ENCODE data around the gene ARHGEF9. TPM values are rescaled to one million over a fixed set of nuclear protein-coding genes. Genes with fewer than 3 reads are reported as not detected.

ARHGEF9 gene
- total RNA-seq, 2 experiments from 2014 or later: 19.1 to 19.5 TPM

- Histone ChIP-seq H3K4me1 (ENCODE audit: insufficient read depth, low read length) (peaks cover 11% of the 10 kb centered on the region), H3K27me3 (ENCODE audit: control insufficient read depth in 1 of 2, insufficient read depth in 2 of 2, low read length in 2 of 2) (no peaks in the 10 kb centered on the region), H3K9me3 (ENCODE audit: control insufficient read depth in 1 of 2, insufficient read depth in 1 of 2, low read length in 2 of 2) (no peaks in the 10 kb centered on the region), H3K27ac (ENCODE audit: low read depth in 1 of 2, low read length in 2 of 2) (no peak overlapping the region), H3K36me3 (ENCODE audit: insufficient read depth, low read length) (no peaks in the 10 kb centered on the region), H3K4me3 (ENCODE audit: low read length) (no peak overlapping the region)
- peak overlapping the region; percentile 54 for H3K4me3 Mint-ChIP-seq
- CTCF ChIA-PET: no interaction called here
- H3K4me1 Mint-ChIP-seq (ENCODE audit: low read depth): peaks cover 51% of the 10 kb centered on the region
- H3K27ac Mint-ChIP-seq: no peak overlapping the region
- no peak for DNase-seq
- H3K27me3 Mint-ChIP-seq: no peaks in the 10 kb centered on the region
- no peaks in the 10 kb centered on the region for H3K9me3 Mint-ChIP-seq
- intact Hi-C loops (cut with DNase I, micrococcal nuclease): loop anchor here (5.0 to 10.0 kb wide), 2 partner anchors 189 to 1783 kb away; partner anchors contain the start of gene LAS1L (in 2 of the 2)
- POLR2A ChIA-PET: no interaction called here
- no peak for ATAC-seq (ENCODE audit: poor library complexity)
- peaks cover 11% of the 10 kb centered on the region for H3K36me3 Mint-ChIP-seq (ENCODE audit: low read depth)
- no peak for TF ChIP-seq CTCF (IDR thresholded peaks at IDR 0.05)
Observed at GRCh38 chrX:63751481-63751880, 33.5 kb downstream of the ARHGEF9 start.

GRCh38 chrX:63750811-63751210 lies 34.2 kb downstream of the ARHGEF9 start:
- peaks cover 58% of the 10 kb centered on the region for H3K4me1 Mint-ChIP-seq (ENCODE audit: low read depth)
- no peak for TF ChIP-seq CTCF (IDR thresholded peaks at IDR 0.05)
- Histone ChIP-seq H3K4me3 (ENCODE audit: low read length) (no peak overlapping the region), H3K36me3 (ENCODE audit: insufficient read depth, low read length) (no peaks in the 10 kb centered on the region), H3K27ac (ENCODE audit: low read depth in 1 of 2, low read length in 2 of 2) (no peak overlapping the region), H3K9me3 (ENCODE audit: control insufficient read depth in 1 of 2, insufficient read depth in 1 of 2, low read length in 2 of 2) (no peaks in the 10 kb centered on the region), H3K27me3 (ENCODE audit: control insufficient read depth in 1 of 2, insufficient read depth in 2 of 2, low read length in 2 of 2) (no peaks in the 10 kb centered on the region), H3K4me1 (ENCODE audit: insufficient read depth, low read length) (peaks cover 15% of the 10 kb centered on the region)
- no peaks in the 10 kb centered on the region for H3K27me3 Mint-ChIP-seq
- H3K36me3 Mint-ChIP-seq (ENCODE audit: low read depth): peaks cover 11% of the 10 kb centered on the region
- ATAC-seq (ENCODE audit: poor library complexity): no peak
- intact Hi-C loops (cut with DNase I, micrococcal nuclease): loop anchor here (5.0 to 10.0 kb wide), 2 partner anchors 189 to 1784 kb away; partner anchors contain the start of gene LAS1L (in 2 of the 2)
- no peak overlapping the region for H3K4me3 Mint-ChIP-seq
- no peak for DNase-seq
- H3K9me3 Mint-ChIP-seq: no peaks in the 10 kb centered on the region
- H3K27ac Mint-ChIP-seq: no peak overlapping the region
- ChIA-PET POLR2A (no interaction called here), CTCF (no interaction called here)

DNA sequence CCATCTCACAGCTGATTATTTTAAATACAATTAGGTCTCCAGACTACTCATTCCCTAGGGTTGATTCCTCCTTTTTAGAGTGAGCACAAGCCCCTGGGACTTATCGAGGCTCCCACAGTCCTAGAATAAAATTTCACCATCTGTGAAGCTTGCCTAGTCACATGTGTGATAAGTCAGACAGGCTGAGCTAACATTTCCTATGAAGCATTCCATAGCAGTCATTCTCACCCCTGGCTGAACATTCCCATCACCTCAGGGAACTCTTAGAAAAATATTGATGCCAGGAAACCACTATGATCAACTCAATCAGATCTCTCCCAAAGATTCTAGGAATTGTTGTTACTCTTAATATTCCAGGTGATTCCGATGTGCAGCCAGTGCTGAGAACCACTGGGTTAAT lies 37.7 kb downstream of the ARHGEF9 start:
- Histone ChIP-seq H3K4me1 (ENCODE audit: insufficient read depth, low read length) (peaks cover 14% of the 10 kb centered on the region), H3K27ac (ENCODE audit: low read depth in 1 of 2, low read length in 2 of 2) (no peak overlapping the region), H3K36me3 (ENCODE audit: insufficient read depth, low read length) (no peaks in the 10 kb centered on the region), H3K9me3 (ENCODE audit: control insufficient read depth in 1 of 2, insufficient read depth in 1 of 2, low read length in 2 of 2) (no peaks in the 10 kb centered on the region), H3K27me3 (ENCODE audit: control insufficient read depth in 1 of 2, insufficient read depth in 2 of 2, low read length in 2 of 2) (no peaks in the 10 kb centered on the region), H3K4me3 (ENCODE audit: low read length) (no peak overlapping the region)
- H3K4me1 Mint-ChIP-seq (ENCODE audit: low read depth): peaks cover 56% of the 10 kb centered on the region
- H3K4me3 Mint-ChIP-seq: no peak overlapping the region
- ATAC-seq (ENCODE audit: poor library complexity) (no peak), DNase-seq (no peak)
- H3K27me3 Mint-ChIP-seq: no peaks in the 10 kb centered on the region
- H3K36me3 Mint-ChIP-seq (ENCODE audit: low read depth): no peaks in the 10 kb centered on the region
- TF ChIP-seq CTCF (IDR thresholded peaks at IDR 0.05): no peak
- no peaks in the 10 kb centered on the region for H3K9me3 Mint-ChIP-seq
- intact Hi-C loops (cut with DNase I, micrococcal nuclease): no loop called here
- POLR2A ChIA-PET: interaction anchor here (1.1 kb wide), 1 partner anchor 11 kb away, joined by 3 read pairs; no protein-coding TSS in a partner anchor
- peak overlapping the region; percentile 40 for H3K27ac Mint-ChIP-seq
- CTCF ChIA-PET: no interaction called here

Measured in CD4-positive, alpha-beta T cell (primary cell).